Liver (tissue), 9 donors: ENCODE results near the gene GART. TPM values are rescaled to one million over a fixed set of nuclear protein-coding genes. Genes with fewer than 3 reads are reported as not detected.

Experiments used
- DNase-seq: peaks from one replicate; pipeline ENCODE4 v3.0.0-alpha.2; 2017; ENCODE audit warnings: low spot score
- H3K27ac ChIP-seq, 2 donors: one replicate each; pipeline ENCODE4 v1.7.0; 2013; ENCODE audit warnings: inconsistent platforms in 2 of 2, low read length in 2 of 2, control low read depth in 1 of 2, low read depth in 1 of 2, mild to moderate bottlenecking in 1 of 2
- H3K27me3 ChIP-seq, 4 donors: one replicate each; pipeline versions ENCODE4 v1.6.1 to v1.7.0; 2013; ENCODE audit warnings: low read length in 3 of 4, inconsistent platforms in 1 of 4, mild to moderate bottlenecking in 1 of 4, moderate library complexity in 1 of 4; ENCODE audit not compliant: control insufficient read depth in 4 of 4, insufficient read depth in 4 of 4
- H3K36me3 ChIP-seq, 4 donors: one replicate each; pipeline versions ENCODE4 v1.6.1 to v1.7.0; 2013; ENCODE audit warnings: low read length in 3 of 4, mild to moderate bottlenecking in 3 of 4, low read depth in 1 of 4, moderate library complexity in 1 of 4; ENCODE audit not compliant: control insufficient read depth in 4 of 4, insufficient read depth in 3 of 4
- H3K4me1 ChIP-seq, 4 donors: one replicate each; pipeline versions ENCODE4 v1.6.1 to v1.7.0; 2013; ENCODE audit warnings: low read length in 3 of 4, mild to moderate bottlenecking in 3 of 4, moderate library complexity in 1 of 4; ENCODE audit not compliant: control insufficient read depth in 4 of 4, insufficient read depth in 4 of 4
- H3K4me3 ChIP-seq, 3 donors: one replicate each; pipeline versions ENCODE4 v1.6.1 to v1.7.0; 2013; ENCODE audit warnings: low read length in 3 of 3, control low read depth in 1 of 3, low read depth in 1 of 3, mild to moderate bottlenecking in 1 of 3
- H3K9ac ChIP-seq, 2 donors: one replicate each; pipeline ENCODE4 v1.7.0; 2013; ENCODE audit warnings: low read length in 2 of 2, mild to moderate bottlenecking in 2 of 2, moderate library complexity in 2 of 2, control low read depth in 1 of 2, low read depth in 1 of 2
- H3K9me3 ChIP-seq, 4 donors: one replicate each; pipeline versions ENCODE4 v1.6.1 to v1.7.0; 2013; ENCODE audit warnings: low read length in 3 of 4; ENCODE audit not compliant: control insufficient read depth in 4 of 4
- EGR1 ChIP-seq, 2 donors: IDR thresholded peaks; 2 replicates each; pipeline ENCODE4 v1.6.1; 2016 to 2018; ENCODE audit warnings: antibody characterized with exemption in 2 of 2, low read depth in 2 of 2
- FOXA1 ChIP-seq: IDR thresholded peaks from 2 replicates; pipeline ENCODE4 v1.6.1; 2016; ENCODE audit warnings: antibody characterized with exemption
- FOXA2 ChIP-seq: IDR thresholded peaks from 2 replicates; pipeline ENCODE4 v1.6.1; 2016; ENCODE audit warnings: antibody characterized with exemption
- GABPA ChIP-seq, 2 donors: IDR thresholded peaks in 1 of 2; conservative IDR thresholded peaks in 1 of 2; 2 replicates each; pipeline ENCODE4 v1.6.1; 2016; ENCODE audit warnings: antibody characterized with exemption in 2 of 2, mild to moderate bottlenecking in 1 of 2, moderate library complexity in 1 of 2
- HNF4A ChIP-seq, 2 donors: conservative IDR thresholded peaks; 2 replicates each; pipeline ENCODE4 v1.6.1; 2016; ENCODE audit warnings: antibody characterized with exemption in 2 of 2, mild to moderate bottlenecking in 2 of 2
- HNF4G ChIP-seq: IDR thresholded peaks from 2 replicates; pipeline ENCODE4 v1.6.1; 2016; ENCODE audit warnings: antibody characterized with exemption
- NR2F2 ChIP-seq: IDR thresholded peaks from 2 replicates; pipeline ENCODE4 v1.6.1; 2016; ENCODE audit warnings: antibody characterized with exemption
- RAD21 ChIP-seq, 2 donors: IDR thresholded peaks; 2 replicates each; pipeline ENCODE4 v1.6.1; 2016; ENCODE audit warnings: antibody characterized with exemption in 2 of 2, mild to moderate bottlenecking in 2 of 2
- YY1 ChIP-seq: IDR thresholded peaks from 2 replicates; pipeline ENCODE4 v1.6.1; 2016; ENCODE audit warnings: antibody characterized with exemption, mild to moderate bottlenecking
- WGBS: extraction: QIAGEN DNeasy Blood & Tissue Kit; methylation state at CpG from one replicate; pipeline ENCODE4 v1.1.7; 2013; 5-methylcytosine and 5-hydroxymethylcytosine counted together
- polyA plus RNA-seq, 2 donors: library from polyadenylated mRNA; stranded (reverse) in 1 of 2; unstranded in 1 of 2; fragments of 200-250 nt in 1 of 2; fragments of >200 nt in 1 of 2; fragmentation: Nextera tagmentation in 1 of 2; extraction: Ambion mirVana in 1 of 2; gene quantifications; one replicate each; pipeline versions ENCODE4 v1.2.1 to v1.2.3, GENCODE V29; 2013 to 2015
- total RNA-seq, 2 donors: library from RNA; depleted of rRNA; stranded (reverse); fragments of >200 nt; gene quantifications; one replicate each; pipeline ENCODE4 v1.2.3, GENCODE V29; 2014
- TF ChIP-seq, protein P1 (sequence below): IDR thresholded peaks from 2 replicates; pipeline ENCODE4 v1.6.1; 2016; ENCODE audit warnings: antibody characterized with exemption
- TF ChIP-seq, protein P2 (sequence below): fragments of 150-350 bp; IDR thresholded peaks from 2 replicates; pipeline ENCODE4 v1.5.1; 2017; ENCODE audit warnings: improper control_type of control experiment, low read depth, low read length; ENCODE audit not compliant: missing input control
- donor health status: healthy.
- donor health status: healthy.
- donor health status: healthy.
- donor health status: healthy.
- donor health status: healthy.

The GART gene
- total and polyA plus RNA-seq, 4 donors: 15.7 to 76.8 (median 32.0) TPM

DNA sequence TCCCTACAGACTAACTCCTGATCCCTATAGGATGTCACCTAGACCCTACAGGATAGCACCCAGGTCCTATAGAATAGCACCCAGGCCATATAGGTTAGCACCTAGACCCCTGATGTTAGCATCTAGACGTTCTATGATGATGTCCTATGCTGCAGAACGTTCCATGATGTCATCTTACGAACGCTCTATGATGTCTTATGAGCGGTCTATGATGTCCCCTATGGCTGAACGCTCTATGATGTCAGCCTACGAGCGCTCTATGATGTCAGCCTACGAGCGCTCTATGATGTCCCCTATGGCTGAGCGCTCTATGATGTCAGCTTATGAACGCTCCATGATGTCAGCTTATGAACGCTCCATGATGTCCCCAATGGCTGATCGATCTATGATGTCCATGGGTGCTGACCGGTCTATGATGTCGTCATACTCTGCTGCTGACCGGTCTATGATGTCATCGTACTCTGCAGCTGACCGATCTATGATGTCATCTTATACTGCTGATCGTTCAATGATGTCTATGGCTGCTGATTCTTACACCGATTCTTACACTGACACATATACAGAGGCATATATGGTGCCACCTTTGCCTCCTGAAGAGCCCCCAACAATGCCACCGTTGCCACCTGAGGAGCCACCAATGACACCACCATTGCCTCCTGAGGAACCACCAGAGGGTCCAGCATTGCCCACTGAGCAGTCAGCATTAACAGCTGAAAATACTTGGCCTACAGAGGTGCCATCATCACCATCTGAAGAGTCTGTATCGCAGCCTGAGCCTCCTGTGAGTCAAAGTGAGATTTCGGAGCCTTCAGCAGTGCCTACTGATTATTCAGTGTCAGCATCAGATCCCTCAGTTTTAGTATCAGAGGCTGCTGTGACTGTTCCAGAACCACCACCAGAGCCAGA, 10.4 kb upstream of the GART start:
- Histone ChIP-seq H3K27me3 (no peaks in the 10 kb centered on the region), H3K27ac (no peak overlapping the region), H3K9me3 (no peaks in the 10 kb centered on the region), H3K9ac (no peak overlapping the region), H3K4me1 (peaks cover 0 to 3% (median 0%) of the 10 kb centered on the region in 4 donors), H3K36me3 (peaks cover 37 to 68% (median 64%) of the 10 kb centered on the region in 4 donors), H3K4me3 (no peak overlapping the region)
- DNase-seq: no peak
- 97% methylated on average over 24 of the region's 24 CpGs for WGBS
- TF ChIP-seq YY1: no peak
- TF ChIP-seq GABPA (IDR thresholded peaks at IDR 0.05 in 1 of 2, conservative IDR thresholded peaks at IDR 0.05 in 1 of 2): no peak
- TF ChIP-seq HNF4A (conservative IDR thresholded peaks at IDR 0.05): no peak

DNA sequence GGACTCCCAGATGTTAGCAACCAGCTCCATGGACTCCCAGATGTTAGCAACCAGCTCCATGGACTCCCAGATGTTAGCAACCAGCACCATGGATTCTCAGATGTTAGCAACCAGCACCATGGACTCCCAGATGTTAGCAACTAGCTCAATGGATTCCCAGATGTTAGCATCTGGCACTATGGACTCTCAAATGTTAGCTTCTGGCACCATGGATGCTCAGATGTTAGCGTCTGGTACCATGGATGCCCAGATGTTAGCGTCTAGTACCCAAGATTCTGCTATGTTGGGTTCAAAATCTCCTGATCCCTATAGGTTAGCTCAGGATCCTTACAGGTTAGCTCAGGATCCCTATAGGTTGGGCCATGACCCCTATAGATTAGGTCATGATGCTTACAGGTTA, 9.7 kb upstream of the GART start:
- Histone ChIP-seq H3K36me3 (peaks cover 34 to 64% (median 61%) of the 10 kb centered on the region in 4 donors), H3K4me1 (peaks cover 0 to 3% (median 0%) of the 10 kb centered on the region in 4 donors), H3K4me3 (no peak overlapping the region), H3K27ac (no peak overlapping the region), H3K27me3 (no peaks in the 10 kb centered on the region), H3K9ac (no peak overlapping the region), H3K9me3 (no peaks in the 10 kb centered on the region)
- no peak for DNase-seq
- 95% methylated on average over 2 of the region's 2 CpGs for WGBS
- TF ChIP-seq YY1: no peak
- TF ChIP-seq, protein P1, sequence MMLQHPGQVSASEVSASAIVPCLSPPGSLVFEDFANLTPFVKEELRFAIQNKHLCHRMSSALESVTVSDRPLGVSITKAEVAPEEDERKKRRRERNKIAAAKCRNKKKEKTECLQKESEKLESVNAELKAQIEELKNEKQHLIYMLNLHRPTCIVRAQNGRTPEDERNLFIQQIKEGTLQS: no peak
- no peak for TF ChIP-seq EGR1 (IDR thresholded peaks at IDR 0.05; ENCODE audit: low read depth in 2 of 2)
- TF ChIP-seq RAD21 (IDR thresholded peaks at IDR 0.05): no peak

DNA sequence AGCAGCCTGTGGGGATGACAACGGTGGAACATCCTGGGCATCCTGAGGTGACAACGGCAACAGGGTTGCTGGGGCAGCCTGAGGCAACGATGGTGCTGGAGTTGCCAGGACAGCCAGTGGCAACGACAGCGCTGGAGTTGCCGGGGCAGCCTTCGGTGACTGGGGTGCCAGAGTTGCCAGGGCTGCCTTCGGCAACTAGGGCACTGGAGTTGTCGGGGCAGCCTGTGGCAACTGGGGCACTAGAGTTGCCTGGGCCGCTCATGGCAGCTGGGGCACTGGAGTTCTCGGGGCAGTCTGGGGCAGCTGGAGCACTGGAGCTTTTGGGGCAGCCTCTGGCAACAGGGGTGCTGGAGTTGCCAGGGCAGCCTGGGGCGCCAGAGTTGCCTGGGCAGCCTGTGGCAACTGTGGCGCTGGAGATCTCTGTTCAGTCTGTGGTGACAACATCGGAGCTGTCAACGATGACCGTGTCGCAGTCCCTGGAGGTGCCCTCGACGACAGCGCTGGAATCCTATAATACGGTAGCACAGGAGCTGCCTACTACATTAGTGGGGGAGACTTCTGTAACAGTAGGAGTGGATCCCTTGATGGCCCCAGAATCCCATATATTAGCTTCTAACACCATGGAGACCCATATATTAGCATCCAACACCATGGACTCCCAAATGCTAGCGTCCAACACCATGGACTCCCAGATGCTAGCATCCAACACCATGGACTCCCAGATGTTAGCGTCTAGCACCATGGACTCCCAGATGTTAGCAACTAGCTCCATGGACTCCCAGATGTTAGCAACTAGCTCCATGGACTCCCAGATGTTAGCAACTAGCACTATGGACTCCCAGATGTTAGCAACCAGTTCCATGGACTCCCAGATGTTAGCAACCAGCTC, 9.1 kb upstream of the GART start:
- TF ChIP-seq RAD21 (IDR thresholded peaks at IDR 0.05) (no peak), NR2F2 (no peak), FOXA2 (no peak), FOXA1 (no peak), HNF4G (no peak), GABPA (IDR thresholded peaks at IDR 0.05 in 1 of 2, conservative IDR thresholded peaks at IDR 0.05 in 1 of 2) (no peak), EGR1 (IDR thresholded peaks at IDR 0.05; ENCODE audit: low read depth in 2 of 2) (no peak)
- TF ChIP-seq, protein P2, sequence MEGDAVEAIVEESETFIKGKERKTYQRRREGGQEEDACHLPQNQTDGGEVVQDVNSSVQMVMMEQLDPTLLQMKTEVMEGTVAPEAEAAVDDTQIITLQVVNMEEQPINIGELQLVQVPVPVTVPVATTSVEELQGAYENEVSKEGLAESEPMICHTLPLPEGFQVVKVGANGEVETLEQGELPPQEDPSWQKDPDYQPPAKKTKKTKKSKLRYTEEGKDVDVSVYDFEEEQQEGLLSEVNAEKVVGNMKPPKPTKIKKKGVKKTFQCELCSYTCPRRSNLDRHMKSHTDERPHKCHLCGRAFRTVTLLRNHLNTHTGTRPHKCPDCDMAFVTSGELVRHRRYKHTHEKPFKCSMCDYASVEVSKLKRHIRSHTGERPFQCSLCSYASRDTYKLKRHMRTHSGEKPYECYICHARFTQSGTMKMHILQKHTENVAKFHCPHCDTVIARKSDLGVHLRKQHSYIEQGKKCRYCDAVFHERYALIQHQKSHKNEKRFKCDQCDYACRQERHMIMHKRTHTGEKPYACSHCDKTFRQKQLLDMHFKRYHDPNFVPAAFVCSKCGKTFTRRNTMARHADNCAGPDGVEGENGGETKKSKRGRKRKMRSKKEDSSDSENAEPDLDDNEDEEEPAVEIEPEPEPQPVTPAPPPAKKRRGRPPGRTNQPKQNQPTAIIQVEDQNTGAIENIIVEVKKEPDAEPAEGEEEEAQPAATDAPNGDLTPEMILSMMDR: no peak
- no peak for DNase-seq
- WGBS: 98% methylated on average over 23 of the region's 23 CpGs
- Histone ChIP-seq H3K4me1 (peaks cover 0 to 4% (median 0%) of the 10 kb centered on the region in 4 donors), H3K9ac (no peak overlapping the region), H3K27ac (no peak overlapping the region), H3K9me3 (no peaks in the 10 kb centered on the region), H3K4me3 (no peak overlapping the region), H3K36me3 (peaks cover 34 to 64% (median 59%) of the 10 kb centered on the region in 4 donors), H3K27me3 (no peaks in the 10 kb centered on the region)
